ENCODE measurements around the gene AGAP9.
"Not testable (repeated sequence)": the region's sequence is repeated elsewhere in the genome, so short reads cannot be mapped to it uniquely, and the experiment has no call there.

DNA sequence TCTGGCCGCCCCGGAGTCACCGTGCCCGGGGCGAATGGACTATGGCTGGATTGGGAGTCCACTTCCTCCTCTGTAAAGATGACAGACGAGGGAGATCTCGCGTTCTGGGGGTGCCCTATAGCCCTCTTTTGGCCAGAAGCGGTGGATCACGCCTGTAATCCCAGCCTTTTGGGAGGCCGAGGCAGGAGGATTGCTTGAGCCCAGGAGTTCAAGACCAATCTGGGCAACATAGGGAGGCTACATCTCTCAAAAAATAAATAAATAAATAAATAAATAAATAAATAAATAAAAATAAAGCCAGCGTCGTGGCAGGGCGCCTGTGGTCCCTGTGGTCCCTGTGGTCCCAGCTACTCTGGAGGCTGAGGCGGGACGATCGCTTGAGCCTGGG, 30.4 kb upstream of the AGAP9 start:
- not testable (repeated sequence) for TF ChIP-seq POLR2A (IDR thresholded peaks at IDR 0.05)
- TF ChIP-seq, protein P1, sequence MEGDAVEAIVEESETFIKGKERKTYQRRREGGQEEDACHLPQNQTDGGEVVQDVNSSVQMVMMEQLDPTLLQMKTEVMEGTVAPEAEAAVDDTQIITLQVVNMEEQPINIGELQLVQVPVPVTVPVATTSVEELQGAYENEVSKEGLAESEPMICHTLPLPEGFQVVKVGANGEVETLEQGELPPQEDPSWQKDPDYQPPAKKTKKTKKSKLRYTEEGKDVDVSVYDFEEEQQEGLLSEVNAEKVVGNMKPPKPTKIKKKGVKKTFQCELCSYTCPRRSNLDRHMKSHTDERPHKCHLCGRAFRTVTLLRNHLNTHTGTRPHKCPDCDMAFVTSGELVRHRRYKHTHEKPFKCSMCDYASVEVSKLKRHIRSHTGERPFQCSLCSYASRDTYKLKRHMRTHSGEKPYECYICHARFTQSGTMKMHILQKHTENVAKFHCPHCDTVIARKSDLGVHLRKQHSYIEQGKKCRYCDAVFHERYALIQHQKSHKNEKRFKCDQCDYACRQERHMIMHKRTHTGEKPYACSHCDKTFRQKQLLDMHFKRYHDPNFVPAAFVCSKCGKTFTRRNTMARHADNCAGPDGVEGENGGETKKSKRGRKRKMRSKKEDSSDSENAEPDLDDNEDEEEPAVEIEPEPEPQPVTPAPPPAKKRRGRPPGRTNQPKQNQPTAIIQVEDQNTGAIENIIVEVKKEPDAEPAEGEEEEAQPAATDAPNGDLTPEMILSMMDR (IDR thresholded peaks at IDR 0.05) = not testable (repeated sequence)

Measured in body of pancreas (tissue), 4 donors.